Liver (tissue), 9 donors: ENCODE results near the gene LDLRAD4. TPM values are rescaled to one million over a fixed set of nuclear protein-coding genes. Genes with fewer than 3 reads are reported as not detected.

ENCODE experiments used
- DNase-seq: peaks from one replicate; pipeline ENCODE4 v3.0.0-alpha.2; 2017; ENCODE audit warnings: low spot score
- H3K27ac ChIP-seq, 2 donors: one replicate each; pipeline ENCODE4 v1.7.0; 2013; ENCODE audit warnings: inconsistent platforms in 2 of 2, low read length in 2 of 2, control low read depth in 1 of 2, low read depth in 1 of 2, mild to moderate bottlenecking in 1 of 2
- H3K27me3 ChIP-seq, 4 donors: one replicate each; pipeline versions ENCODE4 v1.6.1 to v1.7.0; 2013; ENCODE audit warnings: low read length in 3 of 4, inconsistent platforms in 1 of 4, mild to moderate bottlenecking in 1 of 4, moderate library complexity in 1 of 4; ENCODE audit not compliant: control insufficient read depth in 4 of 4, insufficient read depth in 4 of 4
- H3K36me3 ChIP-seq, 4 donors: one replicate each; pipeline versions ENCODE4 v1.6.1 to v1.7.0; 2013; ENCODE audit warnings: low read length in 3 of 4, mild to moderate bottlenecking in 3 of 4, low read depth in 1 of 4, moderate library complexity in 1 of 4; ENCODE audit not compliant: control insufficient read depth in 4 of 4, insufficient read depth in 3 of 4
- H3K4me1 ChIP-seq, 4 donors: one replicate each; pipeline versions ENCODE4 v1.6.1 to v1.7.0; 2013; ENCODE audit warnings: low read length in 3 of 4, mild to moderate bottlenecking in 3 of 4, moderate library complexity in 1 of 4; ENCODE audit not compliant: control insufficient read depth in 4 of 4, insufficient read depth in 4 of 4
- H3K4me3 ChIP-seq, 3 donors: one replicate each; pipeline versions ENCODE4 v1.6.1 to v1.7.0; 2013; ENCODE audit warnings: low read length in 3 of 3, control low read depth in 1 of 3, low read depth in 1 of 3, mild to moderate bottlenecking in 1 of 3
- H3K9ac ChIP-seq, 2 donors: one replicate each; pipeline ENCODE4 v1.7.0; 2013; ENCODE audit warnings: low read length in 2 of 2, mild to moderate bottlenecking in 2 of 2, moderate library complexity in 2 of 2, control low read depth in 1 of 2, low read depth in 1 of 2
- H3K9me3 ChIP-seq, 4 donors: one replicate each; pipeline versions ENCODE4 v1.6.1 to v1.7.0; 2013; ENCODE audit warnings: low read length in 3 of 4; ENCODE audit not compliant: control insufficient read depth in 4 of 4
- ATF3 ChIP-seq: IDR thresholded peaks from 2 replicates; pipeline ENCODE4 v1.6.1; 2016; ENCODE audit warnings: antibody characterized with exemption
- CTCF ChIP-seq: fragments of 150-350 bp; IDR thresholded peaks from 2 replicates; pipeline ENCODE4 v1.5.1; 2017; ENCODE audit warnings: improper control_type of control experiment, low read depth, low read length; ENCODE audit not compliant: missing input control
- EGR1 ChIP-seq, 2 donors: IDR thresholded peaks; 2 replicates each; pipeline ENCODE4 v1.6.1; 2016 to 2018; ENCODE audit warnings: antibody characterized with exemption in 2 of 2, low read depth in 2 of 2
- FOXA1 ChIP-seq: IDR thresholded peaks from 2 replicates; pipeline ENCODE4 v1.6.1; 2016; ENCODE audit warnings: antibody characterized with exemption
- FOXA2 ChIP-seq: IDR thresholded peaks from 2 replicates; pipeline ENCODE4 v1.6.1; 2016; ENCODE audit warnings: antibody characterized with exemption
- GABPA ChIP-seq, 2 donors: IDR thresholded peaks in 1 of 2; conservative IDR thresholded peaks in 1 of 2; 2 replicates each; pipeline ENCODE4 v1.6.1; 2016; ENCODE audit warnings: antibody characterized with exemption in 2 of 2, mild to moderate bottlenecking in 1 of 2, moderate library complexity in 1 of 2
- HNF4A ChIP-seq, 2 donors: conservative IDR thresholded peaks; 2 replicates each; pipeline ENCODE4 v1.6.1; 2016; ENCODE audit warnings: antibody characterized with exemption in 2 of 2, mild to moderate bottlenecking in 2 of 2
- HNF4G ChIP-seq: IDR thresholded peaks from 2 replicates; pipeline ENCODE4 v1.6.1; 2016; ENCODE audit warnings: antibody characterized with exemption
- JUND ChIP-seq, 2 donors: IDR thresholded peaks; 2 replicates each; pipeline ENCODE4 v1.6.1; 2016; ENCODE audit warnings: antibody characterized with exemption in 2 of 2
- MAX ChIP-seq: IDR thresholded peaks from 2 replicates; pipeline ENCODE4 v1.6.1; 2016; ENCODE audit warnings: antibody characterized with exemption
- NR2F2 ChIP-seq: IDR thresholded peaks from 2 replicates; pipeline ENCODE4 v1.6.1; 2016; ENCODE audit warnings: antibody characterized with exemption
- RAD21 ChIP-seq, 2 donors: IDR thresholded peaks; 2 replicates each; pipeline ENCODE4 v1.6.1; 2016; ENCODE audit warnings: antibody characterized with exemption in 2 of 2, mild to moderate bottlenecking in 2 of 2
- REST ChIP-seq: IDR thresholded peaks from 2 replicates; pipeline ENCODE4 v1.6.1; 2016; ENCODE audit warnings: antibody characterized with exemption, mild to moderate bottlenecking
- RXRA ChIP-seq, 2 donors: IDR thresholded peaks; 2 replicates each; pipeline ENCODE4 v1.6.1; 2017 to 2018; ENCODE audit warnings: antibody characterized with exemption in 2 of 2, mild to moderate bottlenecking in 1 of 2
- SP1 ChIP-seq: IDR thresholded peaks from 2 replicates; pipeline ENCODE4 v1.6.1; 2018; ENCODE audit warnings: antibody characterized with exemption, mild to moderate bottlenecking
- TAF1 ChIP-seq: conservative IDR thresholded peaks from 2 replicates; pipeline ENCODE4 v1.6.1; 2016; ENCODE audit warnings: antibody characterized with exemption, mild to moderate bottlenecking
- YY1 ChIP-seq: IDR thresholded peaks from 2 replicates; pipeline ENCODE4 v1.6.1; 2016; ENCODE audit warnings: antibody characterized with exemption, mild to moderate bottlenecking
- ZBTB33 ChIP-seq: IDR thresholded peaks from 2 replicates; pipeline ENCODE4 v1.6.1; 2016; ENCODE audit warnings: antibody characterized with exemption
- WGBS: extraction: QIAGEN DNeasy Blood & Tissue Kit; methylation state at CpG from one replicate; pipeline ENCODE4 v1.1.7; 2013; 5-methylcytosine and 5-hydroxymethylcytosine counted together
- polyA plus RNA-seq, 2 donors: library from polyadenylated mRNA; stranded (reverse) in 1 of 2; unstranded in 1 of 2; fragments of 200-250 nt in 1 of 2; fragments of >200 nt in 1 of 2; fragmentation: Nextera tagmentation in 1 of 2; extraction: Ambion mirVana in 1 of 2; gene quantifications; one replicate each; pipeline versions ENCODE4 v1.2.1 to v1.2.3, GENCODE V29; 2013 to 2015
- total RNA-seq, 2 donors: library from RNA; depleted of rRNA; stranded (reverse); fragments of >200 nt; gene quantifications; one replicate each; pipeline ENCODE4 v1.2.3, GENCODE V29; 2014
- donor health status: healthy.
- donor health status: healthy.
- donor health status: healthy.
- donor health status: healthy.
- donor health status: healthy.

LDLRAD4 gene
- total and polyA plus RNA-seq, 4 donors, result 4.8 to 41.7 (median 12.7) TPM

- Histone ChIP-seq H3K4me1 (peaks cover 17 to 51% (median 44%) of the 10 kb centered on the region in 4 donors), H3K9ac (no peak overlapping the region), H3K36me3 (no peaks in the 10 kb centered on the region), H3K27me3 (no peaks in the 10 kb centered on the region), H3K4me3 (no peak overlapping the region), H3K9me3 (no peaks in the 10 kb centered on the region), H3K27ac (no peak overlapping the region)
- WGBS, result 82% methylated on average over 13 of the region's 13 CpGs
- no peak for DNase-seq
- TF ChIP-seq EGR1 (IDR thresholded peaks at IDR 0.05; ENCODE audit: low read depth in 2 of 2) (no peak), REST (no peak), RXRA (IDR thresholded peaks at IDR 0.05) (no peak), HNF4A (conservative IDR thresholded peaks at IDR 0.05) (no peak), NR2F2 (no peak), FOXA1 (no peak), YY1 (no peak), SP1 (no peak), CTCF (no peak), RAD21 (IDR thresholded peaks at IDR 0.05) (no peak), FOXA2 (no peak), TAF1 (no peak), JUND (IDR thresholded peaks at IDR 0.05) (no peak), HNF4G (no peak), MAX (no peak)
Measured at GRCh38 chr18:13223311-13224143, 5.0 kb downstream of the LDLRAD4 start.

- no peaks in the 10 kb centered on the region for H3K9me3 ChIP-seq
- no peak overlapping the region for H3K9ac ChIP-seq
- TF ChIP-seq MAX (no peak), HNF4A (conservative IDR thresholded peaks at IDR 0.05) (no peak), FOXA1 (no peak), GABPA (IDR thresholded peaks at IDR 0.05 in 1 of 2, conservative IDR thresholded peaks at IDR 0.05 in 1 of 2) (no peak), EGR1 (IDR thresholded peaks at IDR 0.05; ENCODE audit: low read depth in 2 of 2) (no peak), HNF4G (no peak), RXRA (IDR thresholded peaks at IDR 0.05) (no peak), YY1 (no peak), REST (no peak), SP1 (no peak), ATF3 (no peak), ZBTB33 (no peak), FOXA2 (no peak), NR2F2 (no peak)
- WGBS, result 88% methylated on average over 5 of the region's 5 CpGs
- no peak for DNase-seq
- peaks cover 15 to 36% (median 32%) of the 10 kb centered on the region in 4 donors for H3K4me1 ChIP-seq
- no peaks in the 10 kb centered on the region for H3K27me3 ChIP-seq
- H3K4me3 ChIP-seq, result no peak overlapping the region
- H3K36me3 ChIP-seq, result no peaks in the 10 kb centered on the region
- H3K27ac ChIP-seq, result no peak overlapping the region
Measured at GRCh38 chr18:13225261-13225660, 6.7 kb downstream of the LDLRAD4 start.
